Tibial artery (tissue), 4 donors: ENCODE data around the gene CNST.

Source experiments
- DNase-seq, 2 donors: peaks; one replicate each; pipeline ENCODE4 v3.0.0-alpha.2; 2019
- H3K27ac ChIP-seq, 2 donors: fragments of 200-600 bp; sonication (generic) in 1 of 2; 1 replicate in 1 of 2; 2 replicates in 1 of 2; pipeline ENCODE4 v1.5.1; 2018 to 2019; ENCODE audit warnings: mild to moderate bottlenecking in 1 of 2
- H3K27me3 ChIP-seq, 2 donors: fragments of 200-600 bp; sonication (generic) in 1 of 2; one replicate each; pipeline versions ENCODE4 v1.5.1 to v1.6.0; 2016 to 2019
- H3K36me3 ChIP-seq, 3 donors: fragments of 200-600 bp; sonication (generic) in 2 of 3; one replicate each; pipeline ENCODE4 v1.5.1; 2016 to 2019; ENCODE audit warnings: mild to moderate bottlenecking in 2 of 3
- H3K4me1 ChIP-seq, 4 donors: fragments of 200-600 bp; sonication (generic) in 2 of 4; 1 replicate in 3 of 4; 2 replicates in 1 of 4; pipeline ENCODE4 v1.5.1; 2016 to 2019
- H3K4me3 ChIP-seq, 2 donors: fragments of 200-600 bp; sonication (generic) in 1 of 2; 1 replicate in 1 of 2; 2 replicates in 1 of 2; pipeline ENCODE4 v1.5.1; 2018 to 2019; ENCODE audit warnings: mild to moderate bottlenecking in 2 of 2
- H3K9me3 ChIP-seq, 3 donors: fragments of 200-600 bp; sonication (generic) in 1 of 3; one replicate each; pipeline ENCODE4 v1.5.1; 2016 to 2019
- intact Hi-C: fragments of 100-400 bp; cut with DNase I; formaldehyde crosslinking; loops from one replicate; pipeline ENCODE4 v1.15.0; 2023; ENCODE audit warnings: low total_unique reads
- TF ChIP-seq, protein P1 (sequence below), 2 experiments: fragments of 200-600 bp in 1 of 2; fragments of 450-650 bp in 1 of 2; IDR thresholded peaks; one replicate each; pipeline ENCODE4 v1.5.1; 2017 to 2019; ENCODE audit warnings: antibody characterized with exemption in 2 of 2, mild to moderate bottlenecking in 1 of 2, moderate library complexity in 1 of 2

Gene CNST

GRCh38 chr1:246533371-246533905, 32.8 kb upstream of the CNST start:
- H3K9me3 ChIP-seq, result peaks cover 0 to 13% (median 9%) of the 10 kb centered on the region in 3 donors
- no peaks in the 10 kb centered on the region for H3K36me3 ChIP-seq
- no peaks in the 10 kb centered on the region for H3K4me1 ChIP-seq
- H3K27me3 ChIP-seq, result no peaks in the 10 kb centered on the region
- intact Hi-C loops, result no loop called here
- DNase-seq, result no peak
- H3K27ac ChIP-seq, result no peak overlapping the region
- TF ChIP-seq, protein P1, sequence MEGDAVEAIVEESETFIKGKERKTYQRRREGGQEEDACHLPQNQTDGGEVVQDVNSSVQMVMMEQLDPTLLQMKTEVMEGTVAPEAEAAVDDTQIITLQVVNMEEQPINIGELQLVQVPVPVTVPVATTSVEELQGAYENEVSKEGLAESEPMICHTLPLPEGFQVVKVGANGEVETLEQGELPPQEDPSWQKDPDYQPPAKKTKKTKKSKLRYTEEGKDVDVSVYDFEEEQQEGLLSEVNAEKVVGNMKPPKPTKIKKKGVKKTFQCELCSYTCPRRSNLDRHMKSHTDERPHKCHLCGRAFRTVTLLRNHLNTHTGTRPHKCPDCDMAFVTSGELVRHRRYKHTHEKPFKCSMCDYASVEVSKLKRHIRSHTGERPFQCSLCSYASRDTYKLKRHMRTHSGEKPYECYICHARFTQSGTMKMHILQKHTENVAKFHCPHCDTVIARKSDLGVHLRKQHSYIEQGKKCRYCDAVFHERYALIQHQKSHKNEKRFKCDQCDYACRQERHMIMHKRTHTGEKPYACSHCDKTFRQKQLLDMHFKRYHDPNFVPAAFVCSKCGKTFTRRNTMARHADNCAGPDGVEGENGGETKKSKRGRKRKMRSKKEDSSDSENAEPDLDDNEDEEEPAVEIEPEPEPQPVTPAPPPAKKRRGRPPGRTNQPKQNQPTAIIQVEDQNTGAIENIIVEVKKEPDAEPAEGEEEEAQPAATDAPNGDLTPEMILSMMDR (IDR thresholded peaks at IDR 0.05), result no peak
- no peak overlapping the region for H3K4me3 ChIP-seq

DNA sequence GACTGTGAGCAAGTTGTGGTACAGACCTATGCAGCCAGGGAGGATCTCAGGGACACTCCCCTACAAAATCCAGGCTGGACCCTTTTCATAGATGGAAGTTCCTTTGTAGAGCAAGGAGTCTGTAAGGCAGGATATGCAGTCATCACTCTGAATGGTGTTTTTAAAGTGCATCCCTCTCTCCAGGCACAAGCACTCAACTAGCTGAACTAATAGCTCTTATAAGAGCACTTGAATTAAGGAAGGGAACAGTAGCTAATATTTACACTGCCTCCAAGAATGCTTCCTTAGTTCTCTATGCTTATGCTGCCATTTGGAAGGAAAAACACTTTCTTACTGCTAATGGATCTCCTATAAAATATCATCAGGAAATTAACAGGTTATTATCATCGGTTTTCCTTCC, 32.1 kb upstream of the CNST start:
- Histone ChIP-seq H3K27ac (no peak overlapping the region), H3K27me3 (no peaks in the 10 kb centered on the region), H3K4me1 (no peaks in the 10 kb centered on the region), H3K36me3 (no peaks in the 10 kb centered on the region), H3K9me3 (peaks cover 0 to 13% (median 9%) of the 10 kb centered on the region in 3 donors), H3K4me3 (no peak overlapping the region)
- no peak for DNase-seq
- intact Hi-C loops, result no loop called here
- TF ChIP-seq, protein P1 (IDR thresholded peaks at IDR 0.05), result no peak

- TF ChIP-seq, protein P1 (IDR thresholded peaks at IDR 0.05), result no peak
- Histone ChIP-seq H3K4me1 (no peaks in the 10 kb centered on the region), H3K9me3 (no peaks in the 10 kb centered on the region), H3K4me3 (no peak overlapping the region), H3K27ac (no peak overlapping the region), H3K36me3 (peaks cover 19 to 29% (median 21%) of the 10 kb centered on the region in 3 donors), H3K27me3 (no peaks in the 10 kb centered on the region)
- no peak for DNase-seq
- intact Hi-C loops, result no loop called here
These were observed 28.8 kb upstream of the CNST start for GRCh38 chr1:246537441-246537840.

DNA sequence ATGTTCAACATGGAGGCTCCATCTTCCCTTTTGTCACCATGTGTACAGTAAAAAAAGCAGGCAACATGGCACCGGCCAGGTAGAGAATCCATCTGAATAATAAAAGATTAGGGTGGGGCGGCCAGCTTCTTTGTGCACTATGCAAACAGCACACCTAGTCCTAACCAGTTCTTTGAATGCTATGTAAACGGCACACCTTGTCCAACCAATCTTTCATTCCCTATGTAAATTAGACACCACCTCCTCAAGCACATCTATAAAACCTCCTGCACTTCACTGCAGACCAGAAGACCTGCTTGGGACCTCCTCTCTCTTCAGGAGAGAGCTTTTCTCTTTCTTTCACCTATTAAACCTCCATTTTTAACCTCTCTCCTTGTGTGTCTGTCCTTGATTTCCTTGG, 28.4 kb upstream of the CNST start:
- Histone ChIP-seq H3K4me1 (no peaks in the 10 kb centered on the region), H3K27ac (no peak overlapping the region), H3K27me3 (no peaks in the 10 kb centered on the region), H3K9me3 (no peaks in the 10 kb centered on the region), H3K4me3 (no peak overlapping the region), H3K36me3 (peaks cover 20 to 31% (median 21%) of the 10 kb centered on the region in 3 donors)
- DNase-seq, result no peak
- TF ChIP-seq, protein P1 (IDR thresholded peaks at IDR 0.05), result no peak
- intact Hi-C loops, result no loop called here

DNA sequence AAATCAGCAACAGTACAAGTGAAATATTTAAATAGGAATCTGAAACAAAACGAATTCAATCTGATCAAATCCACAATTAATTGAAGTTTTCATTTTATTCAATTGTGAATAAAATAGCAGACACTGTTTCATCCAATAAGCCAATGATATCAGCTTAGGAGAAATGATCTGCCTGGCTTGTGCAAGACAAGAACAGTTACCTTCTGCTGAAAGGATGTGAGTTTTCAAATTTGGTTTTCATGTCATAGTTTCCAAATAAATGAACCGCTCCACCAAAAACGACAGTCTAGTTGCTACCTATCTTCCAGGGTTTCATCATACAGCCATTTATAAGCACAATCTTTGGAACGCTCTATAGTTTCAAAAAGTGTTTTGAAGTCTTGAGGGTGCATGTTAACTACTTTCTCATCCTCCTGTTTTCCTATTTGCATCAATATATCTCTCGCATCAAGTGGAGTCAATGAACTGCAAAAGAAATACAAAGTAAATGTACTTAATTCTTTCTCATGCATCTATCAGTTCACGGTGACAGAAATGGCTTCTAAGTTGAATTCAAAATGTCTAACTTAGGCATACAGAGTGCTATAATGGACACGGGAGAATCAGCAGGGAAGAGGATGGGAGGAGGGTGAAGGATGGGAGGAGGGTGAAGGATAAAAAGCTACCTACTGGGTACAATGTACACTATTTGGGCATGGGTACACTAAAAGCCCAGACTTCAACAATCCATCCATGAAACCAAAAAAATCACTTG, 25.3 kb upstream of the CNST start:
- Histone ChIP-seq H3K9me3 (no peaks in the 10 kb centered on the region), H3K27me3 (no peaks in the 10 kb centered on the region), H3K36me3 (peaks cover 37 to 61% (median 39%) of the 10 kb centered on the region in 3 donors), H3K27ac (no peak overlapping the region), H3K4me1 (no peaks in the 10 kb centered on the region), H3K4me3 (no peak overlapping the region)
- intact Hi-C loops, result no loop called here
- TF ChIP-seq, protein P1 (IDR thresholded peaks at IDR 0.05), result no peak
- no peak for DNase-seq
